Measurements from ENCODE around the gene KYNU.

The KYNU gene

GRCh38 chr2:142973160-142973821 is 95.8 kb downstream of the KYNU start:
- DNase-seq: no peak

- DNase-seq: no peak
Measured at GRCh38 chr2:142973822-142974207, 96.4 kb downstream of the KYNU start.

GRCh38 chr2:142974288-142975024 is 97.0 kb downstream of the KYNU start:
- peak; percentile 85 to 86 for DNase-seq

- no peak for DNase-seq
Measured at GRCh38 chr2:142975239-142975638, 97.8 kb downstream of the KYNU start.

GRCh38 chr2:142980246-142981068 is 103.0 kb downstream of the KYNU start:
- DNase-seq: peak; percentile 43 to 63

GRCh38 chr2:142981069-142981378 is 103.6 kb downstream of the KYNU start:
- DNase-seq: no peak

GRCh38 chr2:142981756-142982155 is 104.3 kb downstream of the KYNU start:
- peak; percentile 31 to 61 for DNase-seq

GRCh38 chr2:142983174-142983573 is 105.7 kb downstream of the KYNU start:
- DNase-seq: no peak

- DNase-seq: no peak
Measured at GRCh38 chr2:142984657-142985056, 107.2 kb downstream of the KYNU start.

GRCh38 chr2:142987044-142987443 is 109.6 kb downstream of the KYNU start:
- DNase-seq: no peak

GRCh38 chr2:142989273-142990204 is 112.1 kb downstream of the KYNU start:
- peak; percentile 37 to 65 for DNase-seq

- DNase-seq: no peak
Measured at GRCh38 chr2:142991295-142991694, 113.8 kb downstream of the KYNU start.

- DNase-seq: no peak
Measured at GRCh38 chr2:142992840-142993239, 115.4 kb downstream of the KYNU start.

GRCh38 chr2:142993771-142994170 is 116.3 kb downstream of the KYNU start:
- no peak for DNase-seq

GRCh38 chr2:142994665-142995064 is 117.2 kb downstream of the KYNU start:
- no peak for DNase-seq

- no peak for DNase-seq
Measured at GRCh38 chr2:142997231-142997630, 119.8 kb downstream of the KYNU start.

- DNase-seq: no peak
Measured at GRCh38 chr2:143000599-143000998, 123.1 kb downstream of the KYNU start.

GRCh38 chr2:143001501-143001900 is 124.0 kb downstream of the KYNU start:
- no peak for DNase-seq

- peak in 1 of 2 experiments; percentile 3 for DNase-seq
Measured at GRCh38 chr2:143015656-143016055, 138.2 kb downstream of the KYNU start.

- DNase-seq: no peak
Measured at GRCh38 chr2:143026411-143027054, 149.1 kb downstream of the KYNU start.

GRCh38 chr2:143029141-143029540 is 151.7 kb downstream of the KYNU start:
- DNase-seq: no peak

GRCh38 chr2:143030127-143030526 is 152.7 kb downstream of the KYNU start:
- DNase-seq: no peak

Data from NCI-H526 (cell line).